Cortex of kidney (tissue), 1 donor: ENCODE results near the gene TTLL3.
"Not testable (repeated sequence)": the region's sequence is repeated elsewhere in the genome, so short reads cannot be mapped to it uniquely, and the experiment has no call there.

Experiments
- DNase-seq: peaks from one replicate; lab custom pipeline; 2025; lab: John Stamatoyannopoulos, UW

The TTLL3 gene

GRCh38 chr3:9866639-9867038, 56.6 kb downstream of the TTLL3 start:
- no peak for DNase-seq

- DNase-seq = no peak
These were observed 57.0 kb downstream of the TTLL3 start for GRCh38 chr3:9867106-9867505.

DNA sequence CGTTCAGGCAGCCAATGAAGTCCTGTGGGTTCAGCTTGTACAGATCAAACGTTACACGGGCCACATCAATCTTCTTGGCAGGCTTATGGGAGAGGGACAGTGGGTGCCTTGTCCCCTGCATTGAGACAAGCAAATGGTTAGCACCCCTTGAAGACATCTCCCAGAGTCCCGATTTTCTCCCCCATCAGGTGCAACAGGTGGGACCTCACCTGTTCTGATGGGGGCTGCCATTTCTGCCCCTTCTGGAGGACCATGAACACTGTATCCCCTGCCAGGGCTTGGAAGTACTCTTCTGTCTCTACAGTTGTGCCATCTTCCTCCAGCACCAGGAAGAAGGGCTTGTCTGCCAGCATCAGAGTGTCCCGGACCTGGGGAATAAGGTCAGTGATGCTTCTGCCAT, 59.9 kb downstream of the TTLL3 start:
- no peak for DNase-seq

- DNase-seq = no peak
These were observed 60.9 kb downstream of the TTLL3 start for GRCh38 chr3:9870978-9871377.

GRCh38 chr3:9872067-9872466, 62.0 kb downstream of the TTLL3 start:
- DNase-seq = not testable (repeated sequence)

GRCh38 chr3:9875448-9875847, 65.4 kb downstream of the TTLL3 start:
- DNase-seq = no peak

DNA sequence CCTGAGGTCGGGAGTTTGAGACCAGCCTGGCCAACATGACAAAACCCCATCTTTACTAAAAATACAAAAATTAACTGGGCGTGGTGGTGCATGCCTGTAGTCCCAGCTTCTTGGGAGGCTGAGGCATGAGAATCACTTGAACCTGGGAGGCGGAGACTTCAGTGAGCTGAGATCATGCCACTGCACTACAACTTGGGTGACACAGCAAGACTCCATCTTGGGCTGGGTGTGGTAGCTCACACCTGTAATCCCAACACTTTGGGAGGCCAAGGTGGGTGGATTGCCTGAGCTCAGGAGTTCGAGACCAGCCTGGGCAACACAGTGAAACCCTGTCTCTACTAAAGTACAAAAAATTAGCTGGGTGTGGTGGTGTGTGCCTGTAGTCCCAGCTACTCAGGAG, 66.2 kb downstream of the TTLL3 start:
- DNase-seq = not testable (repeated sequence)

DNA sequence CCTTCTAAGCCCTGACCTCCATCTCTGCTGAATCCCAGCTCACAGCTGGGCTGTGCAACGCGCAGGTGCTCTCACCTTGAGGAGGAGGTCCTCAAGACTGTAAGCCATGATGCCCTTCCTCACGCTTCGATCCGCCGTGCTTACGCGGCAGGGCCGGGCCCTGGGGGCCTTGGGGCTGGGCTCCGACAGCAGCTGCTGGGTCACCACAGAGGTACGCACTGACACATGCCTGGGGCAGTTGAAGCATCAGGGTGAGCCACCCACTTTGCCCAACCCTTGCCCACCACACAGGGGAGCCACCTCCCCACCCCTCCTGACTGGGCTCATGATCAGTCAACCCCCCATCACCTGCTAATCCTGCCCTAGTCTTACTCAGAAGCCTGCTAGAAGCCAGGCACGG, 66.9 kb downstream of the TTLL3 start:
- DNase-seq = no peak

GRCh38 chr3:9878700-9879099, 68.6 kb downstream of the TTLL3 start:
- DNase-seq = no peak

DNA sequence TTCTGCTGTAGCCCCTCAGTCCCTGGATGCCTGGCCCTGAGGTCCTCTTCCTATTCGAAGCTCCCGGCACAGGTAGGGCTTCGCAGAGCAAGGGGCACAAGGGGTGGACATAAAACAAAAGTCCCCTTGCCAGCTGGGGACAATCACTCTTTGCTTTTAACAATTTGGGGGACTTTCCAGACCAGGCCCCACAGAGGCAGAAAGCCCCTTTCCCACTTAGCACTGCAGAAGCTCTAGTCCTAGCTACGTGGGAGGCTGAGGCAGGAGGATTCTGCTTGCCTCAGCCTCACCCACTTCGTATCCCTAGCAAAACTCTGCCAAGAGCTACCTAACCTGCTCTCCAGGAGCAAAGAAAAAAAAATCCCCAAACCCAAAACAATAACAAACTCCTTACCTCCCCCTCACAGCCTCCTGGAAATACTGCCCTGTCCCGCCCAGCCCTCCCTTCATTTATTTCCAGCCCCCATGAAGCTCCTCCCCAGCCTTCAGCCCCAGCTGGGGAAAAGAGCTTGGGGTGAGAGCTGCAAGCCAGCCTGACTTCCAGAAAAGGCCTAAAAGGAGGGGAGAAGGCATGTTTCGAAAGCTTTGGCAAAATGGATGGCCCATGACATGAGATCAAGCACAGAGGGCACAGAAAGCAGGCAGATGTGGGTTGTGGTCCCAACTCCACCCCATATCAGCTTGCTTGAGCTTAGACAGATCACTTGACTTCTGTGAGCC, 69.9 kb downstream of the TTLL3 start, which contains the start of gene CIDEC:
Gene CIDEC, minus strand, starts transcription at position 424 of the 720 bp plus-strand sequence. CDS start 1,767 bp downstream, outside the sequence.
- no peak for DNase-seq

GRCh38 chr3:9881441-9881840, 71.4 kb downstream of the TTLL3 start:
- no peak for DNase-seq

DNA sequence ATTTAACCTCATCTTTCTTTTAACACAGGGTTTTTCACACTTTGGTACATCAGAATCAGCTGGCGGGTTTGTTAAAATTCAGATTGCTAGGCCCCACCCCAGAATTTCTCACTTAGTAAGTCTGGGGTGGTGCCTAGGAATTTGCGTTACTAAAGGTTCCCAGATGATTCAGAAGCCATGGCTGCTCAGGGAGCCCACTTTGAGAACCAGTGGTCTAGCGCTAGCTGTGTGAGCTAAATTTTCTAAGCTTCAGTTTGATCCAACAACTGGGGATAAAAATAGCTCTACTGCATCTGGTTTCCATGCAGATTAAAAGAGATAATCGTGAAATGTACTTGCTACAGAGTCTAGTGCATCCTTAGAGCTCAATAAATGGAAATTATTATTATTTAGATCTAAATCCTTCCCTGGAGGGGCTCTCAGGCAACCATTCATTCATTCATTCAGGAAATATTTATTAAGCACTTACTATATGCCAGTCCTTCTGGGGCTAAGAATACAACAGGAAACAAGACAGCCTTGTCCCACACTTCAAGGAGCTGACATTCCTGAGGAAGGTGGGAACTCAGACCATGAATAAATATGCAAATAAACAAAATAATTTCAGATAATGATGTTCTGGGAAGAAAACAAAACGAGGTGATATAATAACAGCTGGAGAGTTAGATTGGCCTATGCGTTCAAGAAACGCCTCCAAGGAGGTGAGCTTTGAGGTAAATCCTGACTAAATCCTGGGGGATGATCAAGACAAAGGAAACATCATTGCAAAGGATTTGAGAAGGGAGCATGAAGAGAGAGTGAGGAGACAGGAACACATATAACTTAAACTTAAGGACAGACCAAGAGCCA, 73.9 kb downstream of the TTLL3 start:
- no peak for DNase-seq

DNA sequence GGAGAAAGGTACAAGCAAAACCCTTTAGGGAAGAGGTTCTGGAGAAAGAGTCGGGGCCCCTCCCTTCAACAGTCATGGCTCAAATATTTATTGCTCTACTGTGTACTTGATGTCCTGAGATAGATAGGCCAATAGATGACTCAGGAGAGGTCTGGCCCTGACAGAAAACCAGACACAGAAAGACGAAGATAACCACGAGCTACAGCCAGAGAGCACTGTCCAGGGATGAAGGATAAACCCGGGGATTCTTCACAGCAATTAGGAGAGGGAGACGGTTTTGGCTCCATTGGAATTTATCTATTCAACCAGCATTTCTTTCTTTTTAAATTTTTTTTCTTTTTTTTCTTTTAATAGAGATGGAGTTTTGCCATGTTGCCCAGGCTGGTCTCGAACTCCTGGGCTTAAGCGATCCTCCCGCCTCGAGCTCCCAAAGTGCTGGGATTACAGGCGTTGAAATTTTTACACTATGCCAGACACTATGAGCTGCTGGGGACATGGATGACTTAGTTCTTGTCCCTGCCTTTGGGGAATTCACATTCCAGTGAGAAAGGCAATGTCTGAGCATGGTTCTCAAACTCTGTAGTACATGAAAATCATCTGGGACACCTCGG, 74.6 kb downstream of the TTLL3 start:
- DNase-seq = no peak
